Spinal cord (tissue), 10 donors: ENCODE measurements around the gene DCX. TPM values are rescaled to one million over a fixed set of nuclear protein-coding genes. Genes with fewer than 3 reads are reported as not detected.

ENCODE experiments used
- DNase-seq, 6 donors: peaks; one replicate each; pipeline versions ENCODE4 v3.0.0 to v3.0.0-alpha.2; 2013 to 2015; ENCODE audit warnings: low spot score in 6 of 6, low read depth in 4 of 6
- H3K27ac ChIP-seq: one replicate; pipeline ENCODE4 v1.5.1; 2013; ENCODE audit warnings: low read depth, low read length, control low read depth
- H3K27me3 ChIP-seq: one replicate; pipeline ENCODE4 v1.6.1; 2013; ENCODE audit warnings: low read length; ENCODE audit not compliant: control insufficient read depth, insufficient read depth
- H3K36me3 ChIP-seq: one replicate; pipeline ENCODE4 v1.6.1; 2013; ENCODE audit warnings: low read length; ENCODE audit not compliant: control insufficient read depth, insufficient read depth
- H3K4me1 ChIP-seq: one replicate; pipeline ENCODE4 v1.6.1; 2013; ENCODE audit warnings: low read length; ENCODE audit not compliant: control insufficient read depth, insufficient read depth
- H3K4me3 ChIP-seq: one replicate; pipeline ENCODE4 v1.5.1; 2013; ENCODE audit warnings: low read depth, low read length, control low read depth
- H3K9me3 ChIP-seq: one replicate; pipeline ENCODE4 v1.6.1; 2013; ENCODE audit warnings: low read length; ENCODE audit not compliant: control insufficient read depth, insufficient read depth
- WGBS: methylation state at CpG from one replicate; pipeline ENCODE4 v1.1.5; 2013; ENCODE audit warnings: missing lambda C conversion rate; ENCODE audit not compliant: insufficient coverage; 5-methylcytosine and 5-hydroxymethylcytosine counted together
- polyA plus RNA-seq, 2 donors: library from polyadenylated mRNA; unstranded; fragments of 120-200 nt; gene quantifications; one replicate each; pipeline ENCODE4 v1.2.1, GENCODE V29; 2013; ENCODE audit not compliant: insufficient read length in 2 of 2
- total RNA-seq, 2 donors: library from RNA; depleted of rRNA in 1 of 2; stranded (reverse); fragments of 120-200 nt in 1 of 2; fragments of >200 nt in 1 of 2; gene quantifications; one replicate each; pipeline versions ENCODE4 v1.2.3 to v1.2.4, GENCODE V29; 2013 to 2014
- donor health status: healthy.

Gene DCX
- total and polyA plus RNA-seq, 4 donors, result 33.4 to 129 (median 70.1) TPM

- Histone ChIP-seq H3K4me3 (no peak overlapping the region), H3K27me3 (peaks cover 5% of the 10 kb centered on the region), H3K4me1 (no peaks in the 10 kb centered on the region), H3K27ac (no peak overlapping the region), H3K9me3 (no peaks in the 10 kb centered on the region), H3K36me3 (no peaks in the 10 kb centered on the region)
- peak in 1 of 6 donors; percentile 6 for DNase-seq
- 44% methylated on average over 5 of the region's 8 CpGs for WGBS
Observed at GRCh38 chrX:111284631-111285293, 127.2 kb downstream of the DCX start.

GRCh38 chrX:111283446-111283845 is 128.5 kb downstream of the DCX start:
- no peak for DNase-seq
- peaks cover 6% of the 10 kb centered on the region for H3K27me3 ChIP-seq
- H3K4me1 ChIP-seq, result no peaks in the 10 kb centered on the region
- H3K27ac ChIP-seq, result no peak overlapping the region
- H3K9me3 ChIP-seq, result no peaks in the 10 kb centered on the region
- H3K4me3 ChIP-seq, result no peak overlapping the region
- no CpG with 5 or more reads among the region's 2 CpGs for WGBS
- H3K36me3 ChIP-seq, result no peaks in the 10 kb centered on the region

GRCh38 chrX:111282991-111283390 is 129.0 kb downstream of the DCX start:
- Histone ChIP-seq H3K9me3 (no peaks in the 10 kb centered on the region), H3K4me3 (no peak overlapping the region), H3K4me1 (no peaks in the 10 kb centered on the region), H3K27ac (no peak overlapping the region), H3K36me3 (no peaks in the 10 kb centered on the region), H3K27me3 (peaks cover 6% of the 10 kb centered on the region)
- 88% methylated on average over 1 of the region's 1 CpG for WGBS
- DNase-seq, result no peak

GRCh38 chrX:111282139-111282538 is 129.9 kb downstream of the DCX start:
- WGBS, result 73% methylated on average over 6 of the region's 6 CpGs
- no peaks in the 10 kb centered on the region for H3K36me3 ChIP-seq
- no peak overlapping the region for H3K27ac ChIP-seq
- no peak overlapping the region for H3K4me3 ChIP-seq
- no peaks in the 10 kb centered on the region for H3K9me3 ChIP-seq
- peaks cover 6% of the 10 kb centered on the region for H3K27me3 ChIP-seq
- no peak for DNase-seq
- H3K4me1 ChIP-seq, result no peaks in the 10 kb centered on the region

GRCh38 chrX:111270339-111270738 is 141.7 kb downstream of the DCX start, which contains the start of gene CAPN6:
TSS of gene CAPN6 (minus strand) at chrX:111270483. CDS start at chrX:111263936, 6,547 bp downstream.
- H3K4me3 ChIP-seq, result no peak within 1 kb of the TSS
- no peak within 1 kb of the TSS for H3K27ac ChIP-seq
- WGBS, result 32% methylated on average over 4 of the region's 8 CpGs
- no peaks in the 10 kb centered on the region for H3K9me3 ChIP-seq
- H3K27me3 ChIP-seq, result peaks cover 43% of the 10 kb centered on the region
- no peaks in the 10 kb centered on the region for H3K36me3 ChIP-seq
- no peak for DNase-seq
- no peaks in the 10 kb centered on the region for H3K4me1 ChIP-seq

GRCh38 chrX:111268506-111268905 is 143.5 kb downstream of the DCX start:
- Histone ChIP-seq H3K27me3 (peaks cover 37% of the 10 kb centered on the region), H3K9me3 (no peaks in the 10 kb centered on the region), H3K27ac (no peak overlapping the region), H3K4me1 (no peaks in the 10 kb centered on the region), H3K36me3 (no peaks in the 10 kb centered on the region), H3K4me3 (no peak overlapping the region)
- WGBS, result no CpG with 5 or more reads among the region's 2 CpGs
- DNase-seq, result no peak

- no peaks in the 10 kb centered on the region for H3K36me3 ChIP-seq
- no peaks in the 10 kb centered on the region for H3K9me3 ChIP-seq
- no peak overlapping the region for H3K27ac ChIP-seq
- no peak overlapping the region for H3K4me3 ChIP-seq
- peak in 1 of 6 donors; percentile 51 for DNase-seq
- H3K27me3 ChIP-seq, result peaks cover 30% of the 10 kb centered on the region
- 40% methylated on average over 1 of the region's 2 CpGs for WGBS
- H3K4me1 ChIP-seq, result no peaks in the 10 kb centered on the region
Observed at GRCh38 chrX:111265486-111265885, 146.5 kb downstream of the DCX start.

GRCh38 chrX:111264385-111264784 is 147.6 kb downstream of the DCX start:
- Histone ChIP-seq H3K4me1 (no peaks in the 10 kb centered on the region), H3K4me3 (no peak overlapping the region), H3K36me3 (no peaks in the 10 kb centered on the region), H3K27ac (no peak overlapping the region), H3K27me3 (peaks cover 22% of the 10 kb centered on the region), H3K9me3 (no peaks in the 10 kb centered on the region)
- peak in 3 of 6 donors; percentile 4 to 57 (median 52) for DNase-seq
- no CpG with 5 or more reads among the region's 2 CpGs for WGBS

GRCh38 chrX:111262086-111262485 is 149.9 kb downstream of the DCX start:
- no peaks in the 10 kb centered on the region for H3K4me1 ChIP-seq
- H3K36me3 ChIP-seq, result no peaks in the 10 kb centered on the region
- no peak for DNase-seq
- no peak overlapping the region for H3K27ac ChIP-seq
- whole genome bisulfite sequencing, result 11% methylated on average over 1 of the region's 3 CpGs
- no peaks in the 10 kb centered on the region for H3K9me3 ChIP-seq
- peaks cover 17% of the 10 kb centered on the region for H3K27me3 ChIP-seq
- no peak overlapping the region for H3K4me3 ChIP-seq

GRCh38 chrX:111260451-111260850 is 151.5 kb downstream of the DCX start:
- Histone ChIP-seq H3K27ac (no peak overlapping the region), H3K27me3 (peaks cover 13% of the 10 kb centered on the region), H3K4me3 (no peak overlapping the region), H3K36me3 (no peaks in the 10 kb centered on the region), H3K9me3 (no peaks in the 10 kb centered on the region), H3K4me1 (no peaks in the 10 kb centered on the region)
- DNase-seq, result no peak
- 57% methylated on average over 3 of the region's 3 CpGs for WGBS
